Measurements from ENCODE around the gene OLFM2. TPM values are rescaled to one million over a fixed set of nuclear protein-coding genes. Genes with fewer than 3 reads are reported as not detected.
A peak's percentile ranks its signal among the peaks of the same experiment; 100 is the strongest.

OLFM2 gene
- total and polyA plus RNA-seq, 9 of the 15 experiments (the other 6 are each of a cell fraction or from before 2014, with no cell fraction given): 0.10 to 0.33 (median 0.23) TPM; not detected in 4

DNA sequence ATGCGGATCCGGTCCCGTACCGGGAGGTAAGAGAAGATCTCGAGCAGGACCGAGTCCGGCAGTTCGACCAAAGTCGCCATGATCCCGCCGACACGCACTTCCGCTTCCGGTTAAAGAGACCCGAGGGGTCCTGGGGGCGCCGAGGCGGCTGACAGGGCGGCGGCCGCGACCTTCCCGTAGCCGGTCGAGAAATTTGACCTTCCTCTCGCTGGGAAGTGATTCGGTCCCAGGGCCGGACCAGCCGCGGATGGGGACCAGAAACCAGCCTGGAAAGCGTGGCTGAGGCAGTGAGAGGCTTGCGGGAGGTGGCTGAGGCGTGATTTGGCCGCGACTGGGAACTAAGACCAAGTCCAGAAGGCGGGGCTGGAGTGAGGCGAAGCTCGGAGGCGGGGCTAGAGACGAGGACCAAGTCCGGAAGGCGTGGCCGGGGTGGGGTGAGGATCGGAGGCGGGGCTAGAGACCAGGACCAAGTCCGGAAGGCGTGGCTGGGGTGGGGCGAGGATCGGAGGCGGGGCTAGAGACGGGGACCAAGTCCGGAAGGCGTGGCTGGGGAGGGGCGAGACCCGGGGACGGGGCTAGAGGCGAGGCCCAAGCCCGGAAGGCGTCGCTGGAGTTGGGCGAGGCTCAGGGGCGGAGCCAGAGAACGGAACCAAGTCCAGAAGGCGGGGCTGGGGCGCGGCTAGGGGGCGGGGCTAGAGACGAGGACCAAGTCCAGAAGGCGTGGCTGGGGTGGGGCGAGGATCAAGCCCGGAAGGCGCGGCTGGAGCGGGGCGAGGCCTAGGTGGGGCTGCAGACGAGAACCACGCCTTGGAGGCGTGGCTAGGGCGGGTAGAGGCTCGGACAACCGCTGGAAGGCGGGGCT lies 117.3 kb downstream of the OLFM2 start, which contains the start of gene FBXL12 (continued):
- no peak for TF ChIP-seq STAT6 (CRISPR knock-in tag; IDR thresholded peaks at IDR 0.05)
- TF ChIP-seq SMAD3 (CRISPR knock-in tag; conservative IDR thresholded peaks at IDR 0.05): no peak
- TF ChIP-seq, protein P1, sequence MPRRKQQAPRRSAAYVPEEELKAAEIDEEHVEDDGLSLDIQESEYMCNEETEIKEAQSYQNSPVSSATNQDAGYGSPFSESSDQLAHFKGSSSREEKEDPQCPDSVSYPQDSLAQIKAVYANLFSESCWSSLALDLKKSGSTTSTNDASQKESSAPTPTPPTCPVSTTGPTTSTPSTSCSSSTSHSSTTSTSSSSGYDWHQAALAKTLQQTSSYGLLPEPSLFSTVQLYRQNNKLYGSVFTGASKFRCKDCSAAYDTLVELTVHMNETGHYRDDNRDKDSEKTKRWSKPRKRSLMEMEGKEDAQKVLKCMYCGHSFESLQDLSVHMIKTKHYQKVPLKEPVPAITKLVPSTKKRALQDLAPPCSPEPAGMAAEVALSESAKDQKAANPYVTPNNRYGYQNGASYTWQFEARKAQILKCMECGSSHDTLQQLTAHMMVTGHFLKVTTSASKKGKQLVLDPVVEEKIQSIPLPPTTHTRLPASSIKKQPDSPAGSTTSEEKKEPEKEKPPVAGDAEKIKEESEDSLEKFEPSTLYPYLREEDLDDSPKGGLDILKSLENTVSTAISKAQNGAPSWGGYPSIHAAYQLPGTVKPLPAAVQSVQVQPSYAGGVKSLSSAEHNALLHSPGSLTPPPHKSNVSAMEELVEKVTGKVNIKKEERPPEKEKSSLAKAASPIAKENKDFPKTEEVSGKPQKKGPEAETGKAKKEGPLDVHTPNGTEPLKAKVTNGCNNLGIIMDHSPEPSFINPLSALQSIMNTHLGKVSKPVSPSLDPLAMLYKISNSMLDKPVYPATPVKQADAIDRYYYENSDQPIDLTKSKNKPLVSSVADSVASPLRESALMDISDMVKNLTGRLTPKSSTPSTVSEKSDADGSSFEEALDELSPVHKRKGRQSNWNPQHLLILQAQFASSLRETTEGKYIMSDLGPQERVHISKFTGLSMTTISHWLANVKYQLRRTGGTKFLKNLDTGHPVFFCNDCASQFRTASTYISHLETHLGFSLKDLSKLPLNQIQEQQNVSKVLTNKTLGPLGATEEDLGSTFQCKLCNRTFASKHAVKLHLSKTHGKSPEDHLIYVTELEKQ (CRISPR knock-in tag; IDR thresholded peaks at IDR 0.05): no peak
- TF ChIP-seq TEAD2 (tag; IDR thresholded peaks at IDR 0.05): no peak
- TF ChIP-seq TAF9B (IDR thresholded peaks at IDR 0.05; ENCODE audit: partially characterized antibody): no peak
- no peak for TF ChIP-seq GTF2B (IDR thresholded peaks at IDR 0.05; ENCODE audit: extremely low read depth, insufficient read length)
- TF ChIP-seq ZNF695 (CRISPR knock-in tag; IDR thresholded peaks at IDR 0.05): no peak
- no peak for TF ChIP-seq BDP1 (IDR thresholded peaks at IDR 0.05; ENCODE audit: insufficient read depth, insufficient read length)
- no peak for TF ChIP-seq PCBP2 (IDR thresholded peaks at IDR 0.05; ENCODE audit: low read depth, low read length, poor library complexity, severe bottlenecking)
- peak; percentile 28; the same call in 1 of the 2 replicates for TF ChIP-seq RB1 (IDR thresholded peaks at IDR 0.05; ENCODE audit: low read depth)
- no peak for TF ChIP-seq MEIS2 (IDR thresholded peaks at IDR 0.05; ENCODE audit: partially characterized antibody)
- TF ChIP-seq ZNF263 (CRISPR knock-in tag; IDR thresholded peaks at IDR 0.05; ENCODE audit: borderline replicate concordance): no peak
